K562 (cell line): Measurements from ENCODE around the gene NAPB. TPM values are rescaled to one million over a fixed set of nuclear protein-coding genes. Genes with fewer than 3 reads are reported as not detected.
A peak's percentile ranks its signal among the peaks of the same experiment; 100 is the strongest.

ENCODE experiments used
- ATAC-seq: fragments of 200-7000 bp; cut with Tn5 transposase; 3 replicates; pipeline ENCODE4 v1.9.1; 2020; ENCODE audit warnings: moderate library complexity
- BruUV-seq: library from RNA; stranded (reverse); fragments of 400-500 nt; replicated peaks from 2 replicates; lab custom pipeline; 2021; lab: Mats Ljungman, UMichigan
- CTCF ChIA-PET: fragments of 300-600 bp; formaldehyde crosslinking; extraction: SDS; loops from one replicate; lab custom pipeline; 2021; ENCODE audit warnings: low intra/inter-chr PET ratio; lab: Yijun Ruan, JAX
- POLR2A ChIA-PET: fragments of 300-600, 350-650 bp; sonication (Branson Sonifier 250); formaldehyde crosslinking; extraction: SDS; loops from one replicate; lab custom pipeline; 2021; ENCODE audit warnings: antibody characterized with exemption, inconsistent platforms; lab: Yijun Ruan, JAX
- DNase-seq, 4 experiments: peaks; one replicate each; pipeline versions ENCODE4 v3.0.0 to v3.0.0-alpha.2; 2011 to 2018; ENCODE audit warnings: low spot score in 3 of 4, mixed read lengths in 3 of 4; ENCODE audit errors: extremely low read depth in 1 of 4
- FAIRE-seq: peaks from 2 replicates; lab custom pipeline; 2011; peaks lifted over from hg19 to GRCh38; lab: Jason Lieb, UNC
- H2AFZ ChIP-seq: 2 replicates; pipeline ENCODE4 v1.6.0; 2011; ENCODE audit warnings: low read depth, low read length, control low read depth, inconsistent platforms
- H3K27ac ChIP-seq: fragments of 200-600 bp; 3 replicates; pipeline ENCODE4 v1.8.0; 2011; ENCODE audit warnings: low read depth, mild to moderate bottlenecking, control low read depth, inconsistent platforms, low read length, moderate library complexity, mixed read lengths; ENCODE audit errors: extremely low read depth
- H3K27me3 ChIP-seq, 2 experiments: fragments of 300-600 bp in 1 of 2; 2 replicates in 1 of 2; 3 replicates in 1 of 2; pipeline versions ENCODE4 v1.6.0 to v1.8.0; 2011; ENCODE audit warnings: inconsistent platforms in 2 of 2, low read length in 2 of 2, mild to moderate bottlenecking in 1 of 2, mixed read lengths in 1 of 2, moderate library complexity in 1 of 2; ENCODE audit not compliant: control insufficient read depth in 2 of 2, insufficient read depth in 2 of 2
- H3K36me3 ChIP-seq: fragments of 300-600 bp; 3 replicates; pipeline ENCODE4 v1.8.0; 2011; ENCODE audit warnings: mild to moderate bottlenecking, low read length, inconsistent platforms; ENCODE audit not compliant: control insufficient read depth, insufficient read depth
- H3K4me1 ChIP-seq, 2 experiments: fragments of 200-600 bp in 1 of 2; replicated peaks in 1 of 2; 2 replicates in 1 of 2; 3 replicates in 1 of 2; pipeline versions ENCODE4 v1.5.1 to v1.8.0; 2011; ENCODE audit warnings: inconsistent platforms in 2 of 2, low read length in 2 of 2, mild to moderate bottlenecking in 1 of 2, mixed read lengths in 1 of 2, moderate library complexity in 1 of 2; ENCODE audit not compliant: control insufficient read depth in 2 of 2, insufficient read depth in 2 of 2
- H3K4me2 ChIP-seq: 2 replicates; pipeline ENCODE4 v1.6.1; 2011; ENCODE audit warnings: low read length, control low read depth, inconsistent platforms, mixed read lengths; ENCODE audit not compliant: insufficient read depth
- H3K4me3 ChIP-seq: fragments of 200-600 bp; sonication (generic), shearing (Covaris generic); 2 replicates; pipeline ENCODE4 v1.5.1; 2016; ENCODE audit warnings: control low read depth, inconsistent platforms
- H3K79me2 ChIP-seq: fragments of 200-600 bp; 3 replicates; pipeline ENCODE4 v1.8.0; 2011; ENCODE audit warnings: low read length, inconsistent platforms; ENCODE audit not compliant: control insufficient read depth, insufficient read depth
- H3K9ac ChIP-seq, 2 experiments: 2 replicates each; pipeline versions ENCODE4 v1.6.0 to v1.6.1; 2011; ENCODE audit warnings: low read depth in 2 of 2, low read length in 2 of 2, control low read depth in 1 of 2, inconsistent platforms in 1 of 2, mild to moderate bottlenecking in 1 of 2, mixed read lengths in 1 of 2; ENCODE audit not compliant: insufficient read depth in 1 of 2
- H3K9me1 ChIP-seq: one replicate; pipeline ENCODE4 v1.6.0; 2011; ENCODE audit warnings: inconsistent platforms, mild to moderate bottlenecking, low read length, moderate library complexity; ENCODE audit not compliant: control insufficient read depth, insufficient read depth
- H3K9me3 ChIP-seq: replicated peaks from 2 replicates; pipeline ENCODE4 v1.5.1; 2011; ENCODE audit warnings: low read depth, low read length, inconsistent platforms; ENCODE audit not compliant: control insufficient read depth, insufficient read depth
- H4K20me1 ChIP-seq: replicated peaks from 2 replicates; pipeline ENCODE4 v1.6.1; 2011; ENCODE audit warnings: low read length, inconsistent platforms, mixed read lengths; ENCODE audit not compliant: control insufficient read depth, insufficient read depth
- ARID1B ChIP-seq: fragments of 450-650 bp; IDR thresholded peaks from 2 replicates; pipeline ENCODE4 v1.6.1; 2016; ENCODE audit warnings: antibody characterized with exemption, mild to moderate bottlenecking, inconsistent platforms
- C11orf30 ChIP-seq: fragments of 450-650 bp; IDR thresholded peaks from 2 replicates; pipeline ENCODE4 v1.6.1; 2016; ENCODE audit warnings: low read depth, mild to moderate bottlenecking
- CBX2 ChIP-seq: fragments of 200-600 bp; sonication (generic); IDR thresholded peaks from one replicate; pipeline ENCODE4 v1.6.1; 2012; ENCODE audit warnings: mild to moderate bottlenecking, low read length, inconsistent platforms; ENCODE audit not compliant: insufficient read depth, poor library complexity, severe bottlenecking
- CHD2 ChIP-seq: IDR thresholded peaks from 2 replicates; pipeline ENCODE4 v1.6.1; 2011; ENCODE audit warnings: low read depth, low read length
- ETS2 ChIP-seq: IDR thresholded peaks from 2 replicates; pipeline ENCODE4 v1.6.1; 2016; ENCODE audit warnings: borderline replicate concordance, missing genetic modification characterization, mild to moderate bottlenecking, moderate library complexity, missing compliant biosample characterization; ENCODE audit not compliant: poor library complexity, severe bottlenecking
- GTF3C2 ChIP-seq: IDR thresholded peaks from 3 replicates; pipeline ENCODE4 v1.6.1; 2011; ENCODE audit warnings: borderline replicate concordance, mild to moderate bottlenecking, moderate library complexity; ENCODE audit not compliant: insufficient read length; ENCODE audit errors: extremely low read depth
- HNRNPK ChIP-seq: fragments of 200-400 bp; formaldehyde crosslinking; IDR thresholded peaks from one replicate; pipeline ENCODE4 v1.6.1; 2018; ENCODE audit warnings: mild to moderate bottlenecking, low read depth, low read length; ENCODE audit not compliant: poor library complexity, severe bottlenecking
- LARP7 ChIP-seq: fragments of 450-650 bp; IDR thresholded peaks from 2 replicates; pipeline ENCODE4 v1.6.1; 2016
- NCOA2 ChIP-seq, 2 experiments: fragments of 450-650 bp; IDR thresholded peaks; 2 replicates each; pipeline ENCODE4 v1.6.1; 2018; ENCODE audit warnings: mild to moderate bottlenecking in 2 of 2, moderate library complexity in 1 of 2; ENCODE audit not compliant: partially characterized antibody in 2 of 2
- NFRKB ChIP-seq: fragments of 450-650 bp; IDR thresholded peaks from 2 replicates; pipeline ENCODE4 v1.6.1; 2016; ENCODE audit warnings: low read depth
- TCF3 ChIP-seq: sonication (generic); formaldehyde crosslinking; IDR thresholded peaks from 2 replicates; pipeline ENCODE4 v1.4.0; 2020; ENCODE audit warnings: mild to moderate bottlenecking, missing genetic modification reagents
- TEAD4 ChIP-seq, 2 experiments: sonication (generic) in 1 of 2; formaldehyde crosslinking in 1 of 2; IDR thresholded peaks; 2 replicates each; pipeline versions ENCODE4 v1.6.1 to v1.8.0; 2012 to 2022; ENCODE audit warnings: borderline replicate concordance in 1 of 2, inconsistent platforms in 1 of 2, low read length in 1 of 2, mild to moderate bottlenecking in 1 of 2, missing genetic modification reagents in 1 of 2
- ZNF384 ChIP-seq: IDR thresholded peaks from 2 replicates; pipeline ENCODE4 v1.6.1; 2012; ENCODE audit warnings: low read depth, low read length, improper control_type of control experiment
- WGBS: fragments of 100-300 bp; shearing (Covaris generic); methylation state at CpG from one replicate; pipeline ENCODE4 v1.1.6; 2016; ENCODE audit warnings: low coverage, mixed read lengths; ENCODE audit not compliant: insufficient coverage; ENCODE audit errors: missing lambda C conversion rate; 5-methylcytosine and 5-hydroxymethylcytosine counted together
- in situ Hi-C: fragments of 300-500 bp; cut with MboI; formaldehyde crosslinking; loops from 4 replicates; pipeline ENCODE4 v1.15.0; 2018; ENCODE audit warnings: inconsistent platforms, mixed read lengths
- intact Hi-C: fragments of 100-400 bp; cut with micrococcal nuclease; formaldehyde crosslinking; loops from 2 replicates; pipeline ENCODE4 v1.14.2; 2022
- polyA plus RNA-seq, 8 experiments: library from polyadenylated mRNA; depleted of rRNA in 4 of 8; stranded (reverse) in 5 of 8; unstranded in 3 of 8; fragments of >200 nt; fragmentation: Nextera tagmentation in 2 of 8; fragmentation: Illumina TruSeq in 1 of 8; extraction: Ambion mirVana in 2 of 8; extraction: Trizol in 1 of 8; gene quantifications; 2 replicates each; pipeline versions ENCODE4 v1.2.1 to v1.2.3, GENCODE V29; 2011 to 2014; ENCODE audit warnings: inconsistent platforms in 1 of 8, missing spikeins in 1 of 8
- total RNA-seq, 7 experiments: library from RNA; depleted of rRNA in 6 of 7; stranded (reverse); fragments of >200 nt in 6 of 7; fragmentation: Illumina TruSeq in 2 of 7; extraction: Trizol in 2 of 7; gene quantifications; 2 replicates each; pipeline versions ENCODE4 v1.2.1 to v1.2.3, GENCODE V29; 2011 to 2021; ENCODE audit warnings: low replicate concordance in 1 of 7
- TF ChIP-seq, protein P1 (sequence below): fragments of 250-450 bp; sonication (Bioruptor Pico); IDR thresholded peaks from 2 replicates; pipeline ENCODE4 v1.4.0; 2020
- TF ChIP-seq, protein P2 (sequence below): IDR thresholded peaks from 2 replicates; pipeline ENCODE4 v1.6.1; 2014; ENCODE audit warnings: antibody characterized with exemption
- TF ChIP-seq, protein P3 (sequence below), 2 experiments: fragments of 250-450 bp in 1 of 2; fragments of 450-650 bp in 1 of 2; sonication (Bioruptor Pico) in 1 of 2; IDR thresholded peaks; 2 replicates each; pipeline versions ENCODE4 v1.6.1 to v1.8.0; 2016 to 2021; ENCODE audit warnings: mild to moderate bottlenecking in 2 of 2, moderate library complexity in 2 of 2, missing compliant biosample characterization in 1 of 2, missing genetic modification characterization in 1 of 2

Gene NAPB
- total and polyA plus RNA-seq, 9 of the 15 experiments (the other 6 are each of a cell fraction or from before 2014, with no cell fraction given), result 1.4 to 7.7 (median 5.2) TPM

DNA sequence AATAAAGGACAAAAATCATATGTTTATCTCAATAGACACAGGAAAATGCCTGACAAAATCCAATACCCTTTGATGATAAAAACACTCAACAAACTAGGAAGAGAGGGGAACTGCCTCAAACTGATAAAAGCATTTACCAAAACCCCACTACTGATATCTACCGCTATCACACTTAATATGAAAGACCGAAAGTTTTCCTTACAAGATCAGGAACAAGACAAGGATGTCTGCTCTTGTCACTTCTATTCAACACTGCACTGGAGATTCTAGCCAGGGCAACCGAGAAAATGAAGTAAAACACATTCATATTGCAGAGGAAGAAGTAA lies 34.2 kb downstream of the NAPB start:
- Histone ChIP-seq H3K4me3 (no peak overlapping the region), H3K79me2 (peaks cover 7% of the 10 kb centered on the region; the same call in 2 of the 3 replicates), H3K9me1 (no peaks in the 10 kb centered on the region), H3K4me2 (no peak overlapping the region), H2AFZ (no peak overlapping the region), H3K9ac (no peak overlapping the region), H3K27me3 (no peaks in the 10 kb centered on the region), H3K36me3 (peaks cover 58% of the 10 kb centered on the region), H4K20me1 (no peaks in the 10 kb centered on the region), H3K4me1 (0 out of 5 replicates have a peak, but pooled peaks cover 0 to 2% of the 10 kb centered on the region in 2 experiments), H3K27ac (no peak overlapping the region), H3K9me3 (no peaks in the 10 kb centered on the region)
- BruUV-seq, result no TSS peak
- DNase-seq, result no peak
- in situ Hi-C loops, result no loop called here
- ChIA-PET POLR2A (interaction anchor here (0.9 to 1.6 kb wide), 2 partner anchors 10 to 12 kb away, joined by 3 to 4 read pairs; no protein-coding TSS in a partner anchor), CTCF (no interaction called here)
- FAIRE-seq, result no peak
- intact Hi-C loops, result no loop called here
- ATAC-seq, result no peak
- 25% methylated on average over 3 of the region's 3 CpGs for WGBS
- no peak for TF ChIP-seq NFRKB
- no peak for TF ChIP-seq HNRNPK
- TF ChIP-seq CBX2, result no peak
- TF ChIP-seq CHD2, result no peak
- no peak for TF ChIP-seq C11orf30
- no peak for TF ChIP-seq ETS2 (tag)
- TF ChIP-seq LARP7, result no peak
- TF ChIP-seq NCOA2 (IDR thresholded peaks at IDR 0.05; ENCODE audit: partially characterized antibody in 2 of 2), result no peak
- TF ChIP-seq, protein P1, sequence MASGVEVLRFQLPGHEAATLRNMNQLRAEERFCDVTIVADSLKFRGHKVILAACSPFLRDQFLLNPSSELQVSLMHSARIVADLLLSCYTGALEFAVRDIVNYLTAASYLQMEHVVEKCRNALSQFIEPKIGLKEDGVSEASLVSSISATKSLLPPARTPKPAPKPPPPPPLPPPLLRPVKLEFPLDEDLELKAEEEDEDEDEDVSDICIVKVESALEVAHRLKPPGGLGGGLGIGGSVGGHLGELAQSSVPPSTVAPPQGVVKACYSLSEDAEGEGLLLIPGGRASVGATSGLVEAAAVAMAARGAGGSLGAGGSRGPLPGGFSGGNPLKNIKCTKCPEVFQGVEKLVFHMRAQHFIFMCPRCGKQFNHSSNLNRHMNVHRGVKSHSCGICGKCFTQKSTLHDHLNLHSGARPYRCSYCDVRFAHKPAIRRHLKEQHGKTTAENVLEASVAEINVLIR, result no peak
- no peak for TF ChIP-seq GTF3C2
- TF ChIP-seq TCF3, result 0 out of 2 replicates have a peak, but pooled peaks have one; percentile 34
- TF ChIP-seq, protein P2, sequence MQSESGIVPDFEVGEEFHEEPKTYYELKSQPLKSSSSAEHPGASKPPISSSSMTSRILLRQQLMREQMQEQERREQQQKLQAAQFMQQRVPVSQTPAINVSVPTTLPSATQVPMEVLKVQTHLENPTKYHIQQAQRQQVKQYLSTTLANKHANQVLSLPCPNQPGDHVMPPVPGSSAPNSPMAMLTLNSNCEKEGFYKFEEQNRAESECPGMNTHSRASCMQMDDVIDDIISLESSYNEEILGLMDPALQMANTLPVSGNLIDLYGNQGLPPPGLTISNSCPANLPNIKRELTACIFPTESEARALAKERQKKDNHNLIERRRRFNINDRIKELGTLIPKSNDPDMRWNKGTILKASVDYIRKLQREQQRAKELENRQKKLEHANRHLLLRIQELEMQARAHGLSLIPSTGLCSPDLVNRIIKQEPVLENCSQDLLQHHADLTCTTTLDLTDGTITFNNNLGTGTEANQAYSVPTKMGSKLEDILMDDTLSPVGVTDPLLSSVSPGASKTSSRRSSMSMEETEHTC, result no peak
- no peak for TF ChIP-seq ZNF384
- TF ChIP-seq, protein P3, sequence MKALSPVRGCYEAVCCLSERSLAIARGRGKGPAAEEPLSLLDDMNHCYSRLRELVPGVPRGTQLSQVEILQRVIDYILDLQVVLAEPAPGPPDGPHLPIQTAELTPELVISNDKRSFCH (CRISPR knock-in tag; IDR thresholded peaks at IDR 0.05), result no peak
- TF ChIP-seq, protein P3 (tag; IDR thresholded peaks at IDR 0.05), result no peak
- TF ChIP-seq TEAD4 (IDR thresholded peaks at IDR 0.05; ENCODE audit: low read length), result peak; percentile 49
- no peak for TF ChIP-seq TEAD4 (CRISPR knock-in tag; IDR thresholded peaks at IDR 0.05; ENCODE audit: borderline replicate concordance)
- TF ChIP-seq ARID1B, result peak; percentile 63
